Measurements from ENCODE around the gene ARHGEF33.

- TF ChIP-seq CTCF (IDR thresholded peaks at IDR 0.05) (no peak), ZFX (IDR thresholded peaks at IDR 0.05; ENCODE audit: borderline replicate concordance) (no peak)
Observed at GRCh38 chr2:39017334-39017733, 127.7 kb downstream of the ARHGEF33 start.

Data from 22Rv1 (cell line).